G401.6 (cell line): ENCODE measurements around the gene THSD4.

Experiments
- FAIRE-seq: peaks from 2 replicates; lab custom pipeline; 2012; peaks lifted over from hg19 to GRCh38; lab: Jason Lieb, UNC

THSD4 gene

GRCh38 chr15:71501344-71502076, 386.2 kb downstream of the THSD4 start:
- no peak for FAIRE-seq

DNA sequence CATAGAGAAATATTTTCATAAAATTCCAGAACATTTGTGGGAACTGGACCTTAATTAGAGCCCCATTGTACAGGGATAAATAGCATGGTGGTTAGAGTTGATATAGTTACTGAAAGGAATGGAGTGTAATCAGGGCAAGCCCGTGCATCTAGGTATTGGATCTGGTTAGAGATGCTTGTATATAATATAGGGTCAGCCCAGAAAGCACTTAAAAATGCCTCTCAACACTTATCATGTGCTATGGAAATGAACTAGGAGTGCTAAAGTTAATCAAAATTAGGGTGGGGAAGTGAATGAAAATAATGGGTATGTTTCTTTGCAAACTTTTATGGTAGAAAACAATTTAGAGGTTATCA, 386.8 kb downstream of the THSD4 start:
- no peak for FAIRE-seq

GRCh38 chr15:71505962-71506361, 390.7 kb downstream of the THSD4 start:
- no peak for FAIRE-seq

DNA sequence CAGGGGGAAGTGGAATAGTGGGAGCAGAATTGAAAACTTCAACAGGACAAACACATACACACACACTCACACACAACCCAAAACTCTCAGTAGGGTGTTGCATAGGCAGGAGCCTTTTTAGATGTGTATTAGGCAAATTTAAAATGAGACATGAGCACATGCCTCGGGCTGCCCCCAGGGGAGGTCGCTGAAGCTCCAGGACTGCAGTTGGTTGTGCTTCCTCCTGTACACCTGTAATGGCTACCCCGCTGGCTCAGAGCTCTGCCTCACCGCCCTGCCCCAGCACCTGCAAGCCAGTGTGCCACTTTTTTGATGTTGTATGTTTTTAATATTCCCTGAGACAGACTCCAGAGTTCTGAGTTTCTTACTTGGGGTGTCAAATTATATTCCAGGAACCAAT, 391.7 kb downstream of the THSD4 start:
- FAIRE-seq = no peak

DNA sequence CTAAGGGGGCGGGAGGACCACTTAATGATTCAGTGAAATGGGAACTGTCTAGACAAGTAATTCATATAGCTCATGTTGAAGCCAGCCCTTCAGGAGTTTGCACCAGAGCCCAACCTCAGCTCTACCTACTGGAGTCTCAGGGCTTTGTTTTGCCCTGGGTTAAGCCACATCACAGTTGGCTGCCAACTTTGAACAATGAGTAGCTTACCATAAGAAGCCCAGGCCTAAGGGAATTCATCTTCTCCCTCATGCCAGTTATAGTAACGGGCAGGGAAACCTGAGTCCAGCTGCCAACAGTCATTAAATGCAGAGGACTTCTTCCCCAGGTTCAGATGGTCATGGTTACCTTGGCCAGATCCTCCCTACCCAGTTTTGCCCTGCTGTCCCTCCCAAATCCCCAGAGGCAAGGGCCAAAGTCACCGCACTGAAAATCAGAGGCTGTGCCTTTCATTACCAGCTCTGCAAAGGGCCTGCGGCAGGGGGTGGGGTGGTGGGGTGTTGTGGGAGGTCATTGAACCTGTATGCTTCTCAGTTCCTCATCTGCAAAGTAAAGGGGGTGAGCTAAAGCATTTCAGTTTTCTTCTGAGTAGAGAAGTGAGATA, 392.9 kb downstream of the THSD4 start:
- FAIRE-seq = no peak

DNA sequence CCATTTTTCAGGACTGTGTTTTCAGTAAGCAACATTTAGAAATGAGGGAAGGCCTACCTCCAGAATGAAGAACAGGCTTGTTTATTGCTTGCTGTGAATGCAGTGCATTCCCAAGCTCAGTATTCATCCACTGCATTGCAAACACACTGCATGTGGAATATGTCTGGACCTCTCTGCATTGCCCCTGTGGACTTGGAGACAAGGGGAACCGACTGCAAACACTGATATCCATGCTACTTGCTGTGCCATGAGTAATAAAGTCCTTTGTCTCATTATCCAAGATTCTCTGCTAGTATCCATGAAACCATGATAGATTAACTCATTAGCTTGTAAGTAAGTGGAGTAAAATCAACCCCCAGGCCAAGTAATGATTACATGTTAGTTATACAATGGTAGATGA, 393.9 kb downstream of the THSD4 start:
- no peak for FAIRE-seq

GRCh38 chr15:71510763-71511162, 395.5 kb downstream of the THSD4 start:
- no peak for FAIRE-seq

- no peak for FAIRE-seq
These were observed 396.8 kb downstream of the THSD4 start for GRCh38 chr15:71511796-71512681.

DNA sequence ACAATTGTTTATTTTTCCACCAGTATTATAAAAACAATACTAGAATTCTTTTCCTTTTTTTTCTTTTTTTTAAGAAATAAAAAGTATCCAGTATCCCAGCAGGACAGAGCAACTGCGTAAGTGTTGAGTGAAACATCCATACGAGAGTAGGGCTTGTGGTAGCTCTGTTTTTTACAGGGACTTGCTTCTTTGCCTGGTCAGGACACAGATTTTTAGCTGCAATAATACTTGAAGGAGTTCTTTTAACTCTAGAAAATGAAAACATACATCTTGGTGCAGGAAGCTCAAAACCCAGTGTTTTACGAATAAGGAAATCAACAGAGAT, 397.4 kb downstream of the THSD4 start:
- FAIRE-seq = no peak

- no peak for FAIRE-seq
These were observed 400.3 kb downstream of the THSD4 start for GRCh38 chr15:71515375-71516186.

- no peak for FAIRE-seq
These were observed 402.5 kb downstream of the THSD4 start for GRCh38 chr15:71517751-71518150.

DNA sequence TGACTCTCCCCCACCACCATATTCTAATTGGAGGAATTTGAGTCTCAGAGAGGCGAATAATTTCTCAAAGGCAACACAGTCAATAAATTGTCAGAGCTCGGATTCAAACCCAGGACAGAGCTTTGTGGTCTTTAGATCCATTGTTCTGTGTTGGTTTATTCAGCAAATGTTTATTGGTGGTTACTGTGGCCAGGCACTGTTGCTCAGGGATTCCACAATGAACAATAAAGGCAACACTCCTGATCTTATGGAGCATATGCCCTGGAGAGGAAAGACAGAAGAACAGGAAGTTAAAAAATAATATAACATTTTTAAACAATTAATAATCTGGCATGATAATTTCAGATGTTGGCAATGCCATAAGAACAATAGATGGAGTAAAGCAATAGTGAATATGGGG, 403.4 kb downstream of the THSD4 start:
- no peak for FAIRE-seq

GRCh38 chr15:71526060-71526820, 411.0 kb downstream of the THSD4 start:
- no peak for FAIRE-seq

GRCh38 chr15:71529361-71529760, 414.1 kb downstream of the THSD4 start:
- FAIRE-seq = no peak

DNA sequence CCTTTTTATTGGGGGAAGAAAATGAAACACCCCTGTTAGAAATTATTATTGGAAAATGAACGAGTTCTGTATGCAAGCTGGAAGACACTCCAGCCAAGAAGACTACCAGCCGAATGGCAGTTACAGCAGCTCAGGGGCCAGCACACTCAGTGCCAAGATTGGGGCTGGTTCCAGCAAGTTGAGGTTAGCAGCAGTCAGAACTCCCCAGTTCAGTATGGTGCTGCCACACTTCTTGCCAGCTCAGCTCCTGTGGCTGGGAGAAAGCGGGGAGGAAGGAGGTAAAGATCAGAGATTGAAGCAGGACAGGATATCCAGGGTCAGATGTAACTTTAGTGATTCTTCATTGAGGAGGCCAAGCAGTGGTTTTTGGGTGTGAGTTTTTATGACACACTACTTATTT, 414.8 kb downstream of the THSD4 start:
- no peak for FAIRE-seq

DNA sequence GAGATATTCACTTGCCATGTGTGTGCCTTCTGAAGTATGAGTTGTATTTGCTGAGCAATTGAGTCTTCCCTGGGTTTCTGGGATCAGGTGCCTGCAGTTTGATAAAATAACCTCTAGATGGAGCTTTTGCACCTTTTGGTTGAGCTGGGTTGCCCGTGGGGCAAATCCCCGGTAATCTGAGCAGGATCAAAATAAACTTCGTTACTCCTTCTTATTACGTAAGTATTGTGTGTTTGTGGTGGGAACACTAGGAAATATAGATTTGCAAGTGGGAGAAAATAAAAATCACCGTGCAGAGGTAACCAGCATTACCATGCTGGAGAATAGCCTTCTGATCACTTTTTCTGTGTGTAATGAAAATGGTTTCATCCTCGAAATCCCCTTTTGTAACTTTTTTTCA, 417.7 kb downstream of the THSD4 start:
- FAIRE-seq = no peak

DNA sequence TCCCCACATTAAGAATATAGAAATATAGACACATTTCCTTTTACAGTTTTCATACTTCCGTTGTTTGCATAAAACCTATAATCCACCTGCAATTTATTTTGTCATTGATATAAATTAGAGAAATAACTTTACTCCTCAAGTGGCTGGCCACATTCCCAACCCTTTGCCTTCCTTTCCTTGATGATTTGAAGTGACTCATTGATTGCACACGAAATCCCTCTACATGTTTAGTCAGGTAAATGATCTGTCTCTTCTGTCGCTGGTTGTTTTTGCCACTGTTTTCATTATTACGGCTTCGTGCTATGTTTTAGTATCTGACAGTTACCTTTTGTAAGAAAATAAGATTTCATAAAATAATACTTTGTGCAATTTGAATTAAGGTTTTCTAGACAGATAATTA, 422.9 kb downstream of the THSD4 start:
- FAIRE-seq = no peak

DNA sequence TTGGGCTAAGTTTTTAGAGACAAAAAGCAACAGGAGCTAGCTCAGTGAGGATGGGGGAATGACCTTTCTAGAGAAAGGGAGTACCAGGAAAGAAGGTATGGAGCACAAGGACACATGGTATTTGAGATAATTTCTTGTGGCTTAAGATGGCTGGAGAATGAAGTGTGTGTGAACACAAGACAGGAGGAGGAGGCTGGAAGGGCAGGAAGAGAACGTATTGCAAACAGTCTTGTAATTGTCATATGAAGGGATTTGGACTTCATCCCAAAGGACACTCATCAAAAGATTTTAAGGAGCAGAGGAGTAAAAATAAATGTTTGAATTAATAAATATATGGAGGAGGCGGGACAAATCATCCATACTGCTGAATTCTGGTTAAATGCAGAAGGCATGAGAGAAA, 426.5 kb downstream of the THSD4 start:
- FAIRE-seq = no peak

DNA sequence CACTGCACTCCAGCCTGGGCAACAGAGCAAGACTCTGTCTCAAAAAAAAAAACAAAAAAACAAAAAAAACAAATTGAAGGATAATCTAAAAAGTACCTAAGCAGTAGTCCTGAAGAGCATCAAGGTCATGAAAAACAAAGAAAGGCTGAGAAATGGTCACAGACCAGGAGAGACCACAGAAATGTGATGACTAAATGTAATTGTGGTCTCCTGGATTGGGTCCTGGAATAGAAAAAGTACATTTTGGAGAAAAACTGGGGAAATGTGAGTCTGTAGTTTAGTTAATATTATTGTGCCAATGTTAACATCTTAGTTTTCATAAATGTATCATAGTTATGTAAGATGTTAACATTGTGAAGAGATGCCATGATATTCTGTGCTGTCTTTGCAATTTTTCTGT, 427.6 kb downstream of the THSD4 start:
- no peak for FAIRE-seq

- FAIRE-seq = no peak
These were observed 428.1 kb downstream of the THSD4 start for GRCh38 chr15:71543413-71543812.

GRCh38 chr15:71545223-71545760, 430.0 kb downstream of the THSD4 start:
- FAIRE-seq = no peak

DNA sequence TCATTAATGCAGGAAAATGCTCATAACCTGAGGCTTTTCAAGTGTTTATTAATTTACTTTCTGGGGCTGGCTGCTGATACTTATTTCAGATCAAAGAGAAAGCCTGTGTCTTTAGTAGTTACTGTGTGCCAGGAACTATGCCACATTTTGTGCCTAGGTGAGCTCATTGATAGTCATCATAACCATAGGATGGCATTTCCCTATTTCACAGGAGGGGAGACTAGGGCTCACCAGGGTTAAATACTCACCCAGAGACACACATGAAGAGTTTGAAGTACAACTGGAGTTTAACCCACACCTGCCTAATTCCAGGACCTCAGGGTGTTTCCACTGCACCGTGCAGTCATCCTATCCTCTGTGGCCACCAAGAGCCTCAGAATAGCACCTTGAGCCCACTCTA, 430.7 kb downstream of the THSD4 start:
- no peak for FAIRE-seq
